ENCODE results near the gene CALCOCO2.
"Not testable (repeated sequence)": the region's sequence is repeated elsewhere in the genome, so short reads cannot be mapped to it uniquely, and the experiment has no call there.

The CALCOCO2 gene

GRCh38 chr17:48825446-48826381 is 5.1 kb upstream of the CALCOCO2 start:
- DNase-seq = no peak

DNA sequence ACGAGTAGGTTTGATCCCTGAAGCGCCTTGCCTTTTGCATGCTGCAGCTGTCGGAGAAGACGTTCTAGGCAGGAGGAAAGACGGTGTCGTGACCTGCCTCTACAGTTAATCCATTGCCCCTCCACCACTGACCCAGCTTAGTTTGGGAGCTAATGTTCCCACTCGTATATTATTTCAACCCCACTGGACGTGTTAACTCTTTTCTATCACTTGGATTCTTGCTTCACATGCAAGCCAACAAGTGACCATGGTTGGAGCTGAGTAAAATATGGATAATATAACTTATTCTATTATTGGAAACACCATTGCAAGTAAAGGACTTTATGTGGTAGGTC is 681 bp downstream of the CALCOCO2 start:
- no peak for DNase-seq

- no peak for DNase-seq
Observed at GRCh38 chr17:48834973-48835372, 4.1 kb downstream of the CALCOCO2 start.

DNA sequence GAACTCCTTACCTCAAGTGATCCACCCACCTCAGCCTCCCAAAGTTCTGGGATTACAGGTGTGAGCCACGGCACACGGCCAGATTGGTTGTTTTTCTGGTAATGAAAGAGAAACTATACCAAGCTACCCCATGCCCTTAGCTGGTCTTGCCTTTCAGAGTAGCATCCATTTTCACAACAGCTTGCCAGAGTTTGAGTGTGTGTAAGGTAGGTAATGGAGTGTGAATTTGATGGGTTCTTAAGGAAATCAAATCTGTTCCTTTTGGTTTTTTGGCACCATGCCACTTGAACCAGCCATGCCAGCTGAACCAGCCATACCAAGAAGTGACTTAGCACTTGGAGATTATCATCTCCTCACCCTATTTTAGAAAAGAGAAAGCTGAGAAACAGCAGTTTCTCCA is 5.1 kb downstream of the CALCOCO2 start:
- no peak for DNase-seq

DNA sequence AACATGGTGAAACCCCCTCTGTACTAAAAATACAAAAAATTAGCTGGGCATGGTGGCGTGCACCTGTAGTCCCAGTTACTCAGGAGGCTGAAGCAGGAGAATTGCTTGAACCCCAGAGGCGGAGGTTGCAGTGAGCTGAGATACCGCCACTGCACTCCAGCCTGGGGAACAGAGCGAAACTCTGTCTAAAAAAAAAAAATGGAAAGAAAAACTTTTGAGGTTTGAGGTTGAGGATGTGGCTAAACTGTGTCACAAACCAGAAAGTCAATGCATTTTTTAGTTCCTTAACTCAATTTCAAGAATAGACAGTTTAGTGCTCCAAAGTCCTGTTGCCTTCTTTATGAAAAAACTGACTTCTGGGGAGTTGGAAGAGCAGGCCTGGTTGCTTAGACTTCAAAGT is 6.6 kb downstream of the CALCOCO2 start:
- DNase-seq = not testable (repeated sequence)

DNA sequence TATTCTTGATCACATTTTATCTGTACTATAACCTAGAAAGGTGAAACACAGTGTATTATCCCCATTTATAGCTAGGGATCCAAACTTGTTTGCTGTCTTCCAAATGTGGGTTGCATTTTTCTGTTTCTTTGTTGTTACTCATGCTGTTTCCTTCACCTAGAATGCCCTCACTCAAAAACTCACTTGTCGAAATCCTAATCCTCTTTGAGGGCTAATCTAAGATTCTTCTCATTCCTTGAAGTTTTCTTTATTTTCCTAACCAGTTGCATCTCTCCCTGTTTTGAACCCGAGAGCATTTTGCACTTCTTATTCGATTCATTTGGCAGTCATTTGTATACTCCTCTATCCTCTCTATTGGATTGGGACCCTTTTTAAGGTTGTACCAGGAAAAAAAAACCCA is 9.6 kb downstream of the CALCOCO2 start:
- DNase-seq = no peak

DNA sequence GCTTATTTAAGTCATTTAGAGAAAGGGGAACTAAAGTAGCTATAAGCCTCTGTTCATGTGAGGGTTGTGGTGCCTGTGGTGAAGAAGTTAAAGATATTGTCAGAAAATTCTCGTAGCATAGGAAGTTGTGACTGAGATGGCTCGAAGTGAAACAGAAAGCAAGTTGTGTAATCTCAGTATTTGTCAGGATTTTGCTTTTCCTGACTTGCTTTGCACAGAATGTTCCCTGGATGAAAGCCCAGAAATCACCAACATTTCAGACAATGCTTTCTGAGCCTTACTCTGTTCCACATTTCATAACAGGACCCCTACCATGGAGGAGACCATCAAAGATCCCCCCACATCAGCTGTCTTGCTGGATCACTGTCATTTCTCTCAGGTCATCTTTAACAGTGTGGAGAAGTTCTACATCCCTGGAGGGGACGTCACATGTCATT is 10.6 kb downstream of the CALCOCO2 start:
- DNase-seq = no peak

DNA sequence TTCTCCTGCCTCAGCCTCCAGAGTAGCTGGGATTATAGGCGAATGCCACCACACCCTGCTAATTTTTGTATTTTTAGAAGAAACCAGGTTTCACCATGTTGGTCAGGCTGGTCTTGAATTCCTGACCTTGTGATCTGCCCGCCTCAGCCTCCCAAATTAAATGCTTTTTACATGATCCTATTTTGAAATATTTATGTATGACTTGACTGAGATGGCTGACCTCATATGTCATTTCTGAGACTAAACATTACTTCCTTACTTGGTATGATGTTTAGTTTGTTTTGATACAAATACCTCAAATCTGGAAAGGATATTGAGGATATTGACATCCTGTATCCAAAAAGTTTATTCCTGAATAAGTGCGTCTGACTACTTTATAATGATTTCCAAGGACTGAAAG is 11.9 kb downstream of the CALCOCO2 start:
- no peak for DNase-seq

- DNase-seq = no peak
Observed at GRCh38 chr17:48843187-48843900, 12.5 kb downstream of the CALCOCO2 start.

- DNase-seq = no peak
Observed at GRCh38 chr17:48850792-48851323, 20.0 kb downstream of the CALCOCO2 start.

DNA sequence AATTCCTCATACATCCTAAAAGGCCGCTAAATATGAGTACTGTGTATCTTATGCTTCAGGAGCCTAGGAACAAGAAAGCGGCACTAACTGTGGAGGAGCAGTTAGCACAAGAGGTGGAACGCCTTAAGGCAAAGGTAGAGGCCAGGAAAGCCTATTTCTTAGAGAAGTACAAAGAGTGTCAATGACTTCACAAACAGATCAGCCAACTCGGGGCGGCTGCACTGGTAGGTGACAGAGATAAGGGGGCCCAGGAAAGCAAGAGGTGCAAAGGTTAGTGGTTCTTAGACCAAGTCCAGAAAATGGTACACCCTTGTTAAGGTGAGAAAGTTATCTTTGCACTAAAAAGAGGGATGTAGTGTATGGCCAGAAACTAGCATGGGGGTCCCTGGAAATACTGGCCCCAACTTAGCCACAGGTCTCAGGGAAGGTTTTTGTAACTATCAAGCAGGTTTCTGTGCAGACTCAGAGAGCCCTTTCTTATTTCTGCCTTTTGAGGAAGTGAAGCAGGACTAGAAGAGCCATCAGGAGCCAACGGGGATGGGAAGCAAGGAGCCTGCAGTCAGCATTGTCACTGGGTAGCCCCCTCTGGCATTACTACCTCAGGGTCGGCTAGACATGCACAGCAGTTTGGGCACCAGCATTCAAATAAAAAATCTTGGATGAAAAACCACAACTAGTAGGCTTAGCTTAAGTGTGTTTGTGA is 24.1 kb downstream of the CALCOCO2 start:
- no peak for DNase-seq

- no peak for DNase-seq
Observed at GRCh38 chr17:48856122-48856821, 25.4 kb downstream of the CALCOCO2 start.

DNA sequence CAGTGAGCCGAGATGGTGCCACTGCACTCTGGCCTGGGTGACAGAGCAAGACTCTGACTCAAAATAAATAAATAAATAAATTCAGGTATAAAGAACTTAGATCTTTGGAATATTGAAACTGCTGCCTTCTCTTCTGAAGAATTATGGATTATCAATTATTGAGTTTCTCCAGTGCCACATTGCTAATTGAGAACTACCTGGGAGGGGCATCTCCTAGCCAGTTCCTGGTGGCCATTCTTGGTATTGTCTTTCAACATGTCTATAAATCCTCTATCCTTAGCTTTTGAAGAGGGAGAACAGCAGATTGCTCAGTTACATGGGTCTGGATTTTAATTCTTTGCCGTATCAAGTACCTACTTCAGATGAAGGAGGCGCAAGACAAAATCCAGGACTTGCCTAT is 29.2 kb downstream of the CALCOCO2 start:
- DNase-seq = no peak

GRCh38 chr17:48860456-48860855 is 29.6 kb downstream of the CALCOCO2 start:
- DNase-seq = no peak

DNA sequence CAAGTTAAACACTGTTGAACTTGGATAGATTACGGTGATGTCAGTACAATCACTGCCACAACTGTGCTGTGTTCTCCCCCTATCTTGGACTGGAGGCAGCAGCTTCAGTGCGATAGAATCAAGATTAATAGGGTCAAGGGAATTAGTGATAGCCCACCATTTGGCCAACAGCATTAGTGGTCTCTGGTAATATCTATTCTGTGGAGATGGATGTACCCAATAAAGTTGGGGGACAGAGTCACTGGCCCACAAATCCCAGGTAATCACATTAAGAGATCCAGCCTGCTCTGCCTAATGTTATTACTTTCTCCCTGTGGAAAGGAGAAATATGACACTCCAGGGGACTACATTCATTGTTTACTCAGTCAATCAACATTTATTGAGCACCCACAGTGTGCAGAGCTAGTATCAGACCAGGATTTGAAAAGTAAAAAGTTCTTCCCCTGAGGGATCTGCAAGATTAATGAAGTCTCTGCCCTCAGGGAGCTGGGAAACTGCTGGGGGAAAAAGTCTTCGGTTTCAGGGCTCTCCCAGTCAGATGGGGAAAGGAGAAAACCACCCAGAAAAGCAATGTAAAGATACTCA is 38.2 kb downstream of the CALCOCO2 start:
- DNase-seq = no peak

- DNase-seq = no peak
Observed at GRCh38 chr17:48869821-48870318, 39.0 kb downstream of the CALCOCO2 start.

DNA sequence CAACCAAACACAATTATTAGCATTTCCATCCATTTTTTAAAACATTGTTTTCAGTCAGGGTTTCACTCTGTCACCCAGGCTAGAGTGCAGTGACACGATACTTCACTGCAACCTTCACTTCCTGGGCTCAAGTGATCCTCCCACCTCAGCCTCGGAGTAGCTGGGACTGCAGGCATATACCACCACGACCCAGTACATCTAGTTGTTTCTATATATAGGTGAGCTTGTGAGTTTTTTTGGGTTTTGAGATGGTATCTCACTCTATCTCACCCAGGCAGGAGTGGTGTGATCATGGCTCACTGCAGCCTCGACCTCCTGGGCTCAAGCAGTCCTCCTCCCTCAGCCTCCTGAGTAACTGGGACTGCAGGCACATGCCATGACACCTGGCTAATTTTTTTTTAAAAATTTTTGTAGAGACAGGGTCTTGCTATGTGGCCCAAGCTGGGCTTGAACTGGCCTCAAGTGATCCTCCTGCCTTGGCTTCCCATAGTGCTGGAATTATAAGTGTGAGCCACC is 40.3 kb downstream of the CALCOCO2 start:
- DNase-seq = no peak

DNA sequence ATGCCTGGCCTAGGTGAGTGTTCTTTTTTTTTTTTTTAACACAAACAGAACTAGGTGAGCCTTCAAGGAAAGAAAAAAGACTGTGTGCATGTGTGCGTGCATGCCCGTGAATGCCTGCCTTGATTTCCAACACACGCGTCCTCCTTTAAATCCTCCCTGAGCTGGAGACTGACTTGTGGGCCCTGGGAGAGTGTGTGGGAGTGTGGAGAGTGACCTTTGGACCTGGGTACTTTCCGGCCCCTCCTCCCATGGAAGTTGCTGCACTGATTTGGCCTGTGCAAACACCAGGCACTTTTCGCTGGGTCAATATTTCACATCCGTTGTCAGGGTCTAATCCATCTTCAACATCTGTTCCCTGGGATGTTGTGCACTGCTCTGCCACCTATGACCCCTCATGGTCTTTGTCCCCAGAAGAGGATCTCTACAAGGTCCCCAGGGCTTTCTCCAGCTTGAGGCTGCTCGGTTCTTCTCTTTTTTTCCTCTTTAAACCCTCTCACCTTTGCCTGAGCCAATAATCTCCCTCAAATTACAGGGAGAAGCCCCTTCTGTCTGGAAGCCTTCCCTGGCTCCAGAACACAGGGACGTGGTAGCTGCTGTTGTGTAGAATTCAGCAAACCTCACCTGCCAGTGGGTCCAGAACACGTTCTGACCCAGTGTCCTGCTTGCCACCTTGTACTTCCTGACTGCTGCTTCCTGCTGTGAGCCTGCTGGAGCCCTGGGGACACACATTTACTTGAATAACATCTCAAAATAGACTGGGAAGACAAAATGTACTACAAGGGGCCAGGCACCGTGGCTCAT is 40.9 kb downstream of the CALCOCO2 start:
- no peak for DNase-seq

DNA sequence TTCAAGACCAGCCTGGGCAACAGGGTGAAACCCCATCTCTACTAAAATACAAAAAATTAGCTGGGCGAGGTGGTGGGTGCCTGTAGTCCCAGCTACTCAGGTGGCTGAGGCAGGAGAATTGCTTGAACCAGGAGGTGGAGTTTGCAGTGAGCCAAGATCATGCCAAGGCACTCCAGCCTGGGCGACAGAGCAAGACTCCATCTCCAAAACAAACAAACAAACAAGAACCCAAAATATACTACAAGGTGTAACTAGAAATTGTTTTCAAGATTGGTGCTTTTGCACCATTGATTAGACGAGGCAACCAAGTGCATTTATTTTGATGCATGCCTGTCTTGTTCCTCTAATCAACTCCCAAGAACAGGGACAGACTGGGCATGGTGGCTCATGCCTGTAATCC is 41.6 kb downstream of the CALCOCO2 start:
- DNase-seq = not testable (repeated sequence)

DNA sequence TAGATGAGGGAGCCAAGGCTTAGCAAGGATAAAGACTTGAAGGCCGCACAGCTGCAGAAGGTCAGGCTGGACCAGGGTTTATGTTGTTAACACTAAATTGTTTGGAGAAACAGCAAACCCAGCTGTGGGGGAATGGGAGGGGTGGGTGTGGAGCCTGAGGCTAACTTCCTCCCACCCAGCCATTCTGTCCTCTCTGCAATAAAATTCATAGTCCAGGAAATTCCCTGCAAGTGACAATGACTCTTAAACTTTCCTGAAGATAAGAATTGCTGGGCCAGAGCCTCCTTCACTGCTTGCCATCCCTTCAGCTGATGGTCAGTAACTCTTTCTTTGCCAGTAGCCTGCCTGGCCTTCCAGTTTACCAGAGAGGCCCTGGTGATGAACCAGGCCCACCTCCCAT is 42.4 kb downstream of the CALCOCO2 start:
- no peak for DNase-seq

Measured in activated CD4-positive, alpha-beta T cell treated with anti-CD3 and anti-CD28 coated beads, Interleukin-2, amount 50 U/mL, for 1 hour (primary cell).